ENCODE data around the gene AGTRAP.

DNA sequence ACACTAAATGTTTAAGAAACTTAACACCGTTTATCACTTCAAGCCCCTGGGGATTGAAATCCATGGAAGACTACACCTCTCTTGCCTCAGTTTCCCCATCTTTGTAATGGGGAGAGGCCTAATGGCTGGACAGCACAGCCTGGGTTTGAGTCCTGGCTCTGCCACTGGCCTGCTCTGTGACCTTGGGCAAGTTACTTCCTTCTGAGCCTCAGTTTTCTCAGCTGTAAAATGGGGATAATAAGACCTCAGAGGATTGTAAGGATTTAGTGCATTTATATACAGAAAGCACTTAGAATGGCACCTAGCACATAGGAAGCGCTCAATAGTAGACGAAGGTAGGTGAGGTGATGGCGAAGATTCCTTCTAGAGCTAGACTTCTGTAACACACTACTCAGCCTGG, 5.5 kb downstream of the AGTRAP start:
- TF ChIP-seq, protein P1, sequence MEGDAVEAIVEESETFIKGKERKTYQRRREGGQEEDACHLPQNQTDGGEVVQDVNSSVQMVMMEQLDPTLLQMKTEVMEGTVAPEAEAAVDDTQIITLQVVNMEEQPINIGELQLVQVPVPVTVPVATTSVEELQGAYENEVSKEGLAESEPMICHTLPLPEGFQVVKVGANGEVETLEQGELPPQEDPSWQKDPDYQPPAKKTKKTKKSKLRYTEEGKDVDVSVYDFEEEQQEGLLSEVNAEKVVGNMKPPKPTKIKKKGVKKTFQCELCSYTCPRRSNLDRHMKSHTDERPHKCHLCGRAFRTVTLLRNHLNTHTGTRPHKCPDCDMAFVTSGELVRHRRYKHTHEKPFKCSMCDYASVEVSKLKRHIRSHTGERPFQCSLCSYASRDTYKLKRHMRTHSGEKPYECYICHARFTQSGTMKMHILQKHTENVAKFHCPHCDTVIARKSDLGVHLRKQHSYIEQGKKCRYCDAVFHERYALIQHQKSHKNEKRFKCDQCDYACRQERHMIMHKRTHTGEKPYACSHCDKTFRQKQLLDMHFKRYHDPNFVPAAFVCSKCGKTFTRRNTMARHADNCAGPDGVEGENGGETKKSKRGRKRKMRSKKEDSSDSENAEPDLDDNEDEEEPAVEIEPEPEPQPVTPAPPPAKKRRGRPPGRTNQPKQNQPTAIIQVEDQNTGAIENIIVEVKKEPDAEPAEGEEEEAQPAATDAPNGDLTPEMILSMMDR (conservative IDR thresholded peaks at IDR 0.05; ENCODE audit: low read depth, low read length) = no peak
- TF ChIP-seq SMC3 (IDR thresholded peaks at IDR 0.05; ENCODE audit: low read depth, low read length) (no peak), POLR2A (IDR thresholded peaks at IDR 0.05; ENCODE audit: low read depth, low read length) (no peak), RAD21 (IDR thresholded peaks at IDR 0.05; ENCODE audit: low read length) (no peak), NFE2L2 (IDR thresholded peaks at IDR 0.05; ENCODE audit: low read depth, low read length) (no peak), MAFK (IDR thresholded peaks at IDR 0.05; ENCODE audit: low read depth, low read length) (no peak), RFX5 (IDR thresholded peaks at IDR 0.05; ENCODE audit: low read depth, low read length) (no peak), USF2 (IDR thresholded peaks at IDR 0.05; ENCODE audit: low read depth, low read length) (no peak), BHLHE40 (IDR thresholded peaks at IDR 0.05; ENCODE audit: low read depth, low read length) (no peak), MXI1 (IDR thresholded peaks at IDR 0.05; ENCODE audit: borderline replicate concordance, low read depth, low read length) (no peak), CEBPB (IDR thresholded peaks at IDR 0.05; ENCODE audit: low read depth, low read length) (no peak), ELK1 (IDR thresholded peaks at IDR 0.05; ENCODE audit: borderline replicate concordance, low read depth, low read length) (no peak)

Measured in IMR-90 (cell line).